Activated naive CD4-positive, alpha-beta T cell treated with anti-CD3 and anti-CD28 coated beads, Interleukin-2, amount 50 U/mL, for 16 hours (primary cell): ENCODE measurements around the gene CDC42EP1.
"Not testable (repeated sequence)": the region's sequence is repeated elsewhere in the genome, so short reads cannot be mapped to it uniquely, and the experiment has no call there.

Source experiments
- DNase-seq: peaks from one replicate; pipeline ENCODE4 v3.0.0-alpha.2; 2020

CDC42EP1 gene

DNA sequence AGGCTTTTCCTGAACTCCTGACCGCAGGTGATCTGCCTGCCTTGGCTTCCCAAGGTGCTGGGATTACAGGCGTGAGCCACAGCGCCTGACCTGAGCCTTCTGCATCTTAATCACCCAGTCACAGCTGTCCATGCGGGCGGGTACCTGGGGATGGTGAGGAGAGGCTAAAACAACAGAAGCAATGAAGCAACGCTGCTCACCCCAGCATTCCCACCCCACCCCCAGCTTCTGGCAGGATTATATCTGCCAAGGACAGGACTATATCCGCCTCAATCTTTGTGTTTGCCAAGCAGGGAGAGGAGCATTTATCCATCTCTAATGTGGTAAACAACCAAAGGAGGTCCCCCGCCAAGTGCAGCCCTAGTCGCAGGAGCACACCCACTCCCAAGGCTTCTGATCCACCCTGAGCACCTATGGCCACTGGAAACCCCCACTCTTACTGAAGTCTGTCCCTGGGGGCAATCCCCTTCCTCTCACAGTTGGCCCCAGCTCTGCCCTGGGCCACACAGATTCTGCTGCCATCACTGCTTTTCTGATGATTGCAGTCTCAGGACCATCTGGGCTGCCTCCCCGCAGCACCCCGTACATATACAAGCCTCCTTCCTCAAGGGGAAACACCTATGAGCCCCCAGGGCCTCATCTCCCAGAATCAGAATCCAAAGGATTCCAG is 28.4 kb downstream of the CDC42EP1 start:
- DNase-seq = no peak

DNA sequence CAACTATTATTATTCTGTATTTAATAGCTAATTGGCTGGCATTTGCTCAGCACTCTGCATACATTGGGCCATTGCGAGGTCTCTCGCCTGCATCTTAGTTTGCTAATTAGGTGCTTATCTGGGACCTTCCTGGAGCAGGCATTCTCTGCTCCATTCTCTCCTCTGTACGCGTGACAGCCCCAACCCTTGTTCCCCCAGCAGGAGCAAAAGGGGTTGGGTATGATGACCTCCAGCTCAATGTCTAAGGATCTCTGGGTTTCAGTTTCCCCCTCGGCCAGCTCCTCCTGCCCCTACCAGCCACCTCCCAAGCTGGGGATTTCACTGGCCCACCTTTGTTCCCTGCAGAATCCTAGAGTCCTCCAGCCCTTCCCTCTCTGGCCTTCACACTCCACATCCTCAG is 29.4 kb downstream of the CDC42EP1 start:
- DNase-seq = no peak

DNA sequence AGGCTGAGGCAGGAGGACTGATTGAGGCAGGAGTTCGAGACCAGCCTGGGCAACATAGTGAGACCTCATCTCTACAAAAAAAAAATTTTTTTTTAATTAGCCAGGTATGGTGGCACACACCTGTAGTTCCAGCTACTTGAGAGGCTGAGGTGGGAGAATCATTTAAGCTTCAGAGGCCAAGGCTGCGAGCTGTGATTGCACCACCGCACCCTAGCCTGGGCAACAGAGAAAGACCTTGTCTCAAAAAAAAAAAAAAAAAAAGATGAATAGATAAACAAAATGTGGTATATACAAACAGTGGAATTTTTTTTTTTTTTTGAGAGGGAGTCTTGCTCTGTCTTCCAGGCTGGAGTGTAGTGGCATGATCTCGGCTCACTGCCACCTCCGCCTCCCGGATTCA is 30.8 kb downstream of the CDC42EP1 start:
- not testable (repeated sequence) for DNase-seq

- DNase-seq = no peak
Measured at GRCh38 chr22:37591823-37592404, 31.6 kb downstream of the CDC42EP1 start.

DNA sequence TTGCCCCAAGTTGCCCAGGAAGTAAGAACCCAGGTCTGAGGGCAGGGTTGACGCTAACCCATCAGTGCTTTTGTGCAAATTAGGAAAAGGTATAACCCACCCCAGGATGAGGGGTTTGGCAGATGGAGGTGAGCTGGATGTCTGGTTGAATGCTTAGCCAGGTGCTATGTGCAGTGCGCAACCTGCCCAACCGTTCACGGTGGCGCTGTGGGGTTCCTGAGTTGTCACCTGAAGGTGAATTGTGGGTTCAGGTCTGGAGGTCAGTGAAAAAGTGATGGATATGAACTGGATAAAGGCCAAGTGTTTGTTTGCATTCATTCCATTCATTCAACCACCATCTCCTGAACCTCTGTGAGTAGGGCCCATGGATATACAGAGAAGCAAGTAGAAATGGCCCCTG is 34.0 kb downstream of the CDC42EP1 start:
- DNase-seq = no peak

DNA sequence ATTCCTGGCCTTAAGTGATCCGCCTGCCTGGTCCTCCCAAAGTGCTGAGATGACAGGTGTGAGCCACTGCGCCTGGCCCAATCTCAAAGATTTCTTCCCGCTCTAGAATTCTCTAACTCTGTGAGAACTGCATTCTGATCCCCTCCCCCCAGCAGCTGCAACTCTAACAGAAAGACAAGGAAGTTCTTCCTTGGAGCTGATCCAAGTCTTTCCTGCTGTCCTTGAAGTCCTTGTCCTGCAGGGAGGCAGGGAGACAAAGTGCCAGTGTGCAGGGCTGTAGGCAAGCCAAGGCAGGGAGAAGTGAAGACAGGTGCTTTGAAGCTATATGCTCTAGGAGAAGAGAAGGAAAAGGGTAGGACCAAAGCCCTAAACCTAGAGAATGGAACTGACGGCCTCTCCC is 38.9 kb downstream of the CDC42EP1 start:
- no peak for DNase-seq

- no peak for DNase-seq
Measured at GRCh38 chr22:37601203-37601539, 40.9 kb downstream of the CDC42EP1 start.

- no peak for DNase-seq
Measured at GRCh38 chr22:37601540-37602442, 41.5 kb downstream of the CDC42EP1 start.

- DNase-seq = not testable (repeated sequence)
Measured at GRCh38 chr22:37602546-37603277, 42.4 kb downstream of the CDC42EP1 start.

DNA sequence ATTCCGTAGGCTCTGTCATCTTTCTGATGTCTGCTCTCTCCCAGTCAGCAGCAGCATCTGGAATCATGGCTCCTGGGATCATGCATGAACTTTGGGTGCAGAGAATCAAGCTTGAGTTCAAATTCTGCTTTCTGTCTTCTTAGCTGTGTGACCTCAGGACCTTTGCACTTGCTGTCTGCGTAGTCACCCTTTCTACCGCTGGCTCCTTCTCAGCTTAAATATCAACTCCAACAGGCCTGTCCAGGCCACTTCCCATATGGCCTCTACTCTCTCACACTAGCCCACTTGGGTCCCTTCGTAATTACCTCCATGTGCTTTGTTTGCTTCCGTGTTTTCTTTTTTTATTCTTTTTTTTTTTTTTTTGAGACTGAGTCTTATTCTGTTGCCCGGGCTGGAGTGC is 43.8 kb downstream of the CDC42EP1 start:
- no peak for DNase-seq

GRCh38 chr22:37604875-37605274 is 44.6 kb downstream of the CDC42EP1 start:
- DNase-seq = peak; percentile 27

GRCh38 chr22:37607010-37607934 is 47.0 kb downstream of the CDC42EP1 start:
- peak; percentile 92 for DNase-seq

DNA sequence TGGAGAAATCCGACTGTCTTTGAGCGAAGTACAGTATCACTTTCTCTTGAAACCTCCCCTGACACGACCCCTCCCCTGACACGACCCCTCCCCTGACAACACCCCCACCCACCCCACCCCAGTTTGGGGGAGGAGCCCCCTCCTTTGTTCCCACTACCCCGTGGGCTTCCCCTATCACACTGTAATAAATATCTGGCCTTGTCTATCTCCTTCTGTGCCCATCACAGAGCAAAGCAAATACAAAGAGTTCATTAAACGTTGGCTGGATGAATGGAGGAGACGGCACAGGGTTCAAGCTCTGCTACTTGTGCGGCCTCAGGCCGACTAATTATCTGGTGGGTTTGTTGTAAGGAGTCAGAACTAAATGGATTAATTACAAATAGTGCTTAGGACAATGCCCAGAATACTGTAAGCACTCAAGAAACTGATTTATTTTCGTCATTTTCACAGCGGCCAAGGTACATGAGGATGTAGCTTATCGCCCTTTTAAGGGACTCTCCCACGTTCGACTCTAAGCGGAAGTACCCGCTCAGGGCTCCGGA is 47.7 kb downstream of the CDC42EP1 start:
- peak; percentile 26 for DNase-seq

- peak; percentile 94 for DNase-seq
Measured at GRCh38 chr22:37608477-37609239, 48.4 kb downstream of the CDC42EP1 start, which contains the start of gene GGA1. Gene GGA1, plus strand, starts transcription at chr22:37608834. Its CDS starts 27 bp downstream, at chr22:37608861.

DNA sequence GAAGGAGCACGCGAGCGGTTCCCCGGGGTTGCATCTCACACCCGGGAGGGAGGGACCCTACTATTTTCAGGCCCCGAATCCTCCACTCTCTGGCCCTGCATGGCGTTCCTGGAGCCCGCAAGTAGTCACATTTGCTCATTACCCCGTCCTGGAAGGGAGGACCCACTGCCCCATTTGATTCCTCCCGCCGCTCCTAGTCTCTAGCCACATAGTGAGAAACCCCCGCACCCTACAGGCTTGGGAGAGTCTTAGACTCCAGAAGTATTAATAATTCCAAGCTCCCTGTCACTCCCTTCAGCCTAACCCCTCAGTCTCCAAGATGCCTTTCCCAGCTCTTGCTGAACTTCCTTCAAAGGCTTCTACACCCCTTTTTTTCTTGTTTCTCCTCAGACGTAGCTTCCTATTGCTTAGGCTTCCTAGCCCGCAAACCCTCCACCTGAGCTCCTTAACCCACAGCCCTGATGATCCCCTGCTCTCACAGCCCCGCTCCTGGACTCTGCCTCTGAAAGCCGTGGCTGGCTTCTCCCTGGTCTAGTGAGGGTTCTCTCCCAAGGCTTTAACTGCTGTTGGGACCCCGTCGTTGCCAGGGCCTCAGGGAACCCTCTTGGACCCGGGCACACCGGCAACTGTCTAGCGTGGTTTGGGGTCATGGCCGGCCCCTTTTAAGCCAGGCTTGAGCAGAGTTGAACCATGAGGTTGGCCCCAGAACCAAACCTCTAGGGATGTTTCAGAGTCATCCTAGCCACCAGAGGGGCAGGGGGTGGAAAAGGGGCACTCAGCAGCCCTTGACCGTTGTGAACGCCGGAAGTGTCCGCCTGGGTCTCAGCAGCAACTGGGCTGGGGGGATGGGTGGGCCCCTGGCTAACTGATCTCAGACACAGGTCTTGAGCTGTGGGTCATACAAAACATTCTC is 49.2 kb downstream of the CDC42EP1 start:
- DNase-seq = no peak

DNA sequence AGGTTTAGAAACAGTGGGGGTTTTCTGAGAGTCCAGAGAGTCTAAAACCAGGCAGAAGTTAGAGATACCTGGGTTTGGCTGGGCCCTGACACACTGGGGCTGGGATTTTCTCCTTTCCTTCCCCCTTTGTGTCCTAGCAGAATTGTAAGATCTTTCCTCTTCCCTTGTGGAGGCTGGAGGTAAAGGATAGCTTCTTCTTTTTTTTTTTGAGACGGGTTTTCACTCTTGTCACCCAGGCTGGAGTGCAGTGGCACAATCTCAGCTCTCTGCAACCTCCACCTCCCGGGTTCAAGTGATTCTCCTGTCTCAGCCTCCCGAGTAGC is 49.8 kb downstream of the CDC42EP1 start:
- DNase-seq = not testable (repeated sequence)

DNA sequence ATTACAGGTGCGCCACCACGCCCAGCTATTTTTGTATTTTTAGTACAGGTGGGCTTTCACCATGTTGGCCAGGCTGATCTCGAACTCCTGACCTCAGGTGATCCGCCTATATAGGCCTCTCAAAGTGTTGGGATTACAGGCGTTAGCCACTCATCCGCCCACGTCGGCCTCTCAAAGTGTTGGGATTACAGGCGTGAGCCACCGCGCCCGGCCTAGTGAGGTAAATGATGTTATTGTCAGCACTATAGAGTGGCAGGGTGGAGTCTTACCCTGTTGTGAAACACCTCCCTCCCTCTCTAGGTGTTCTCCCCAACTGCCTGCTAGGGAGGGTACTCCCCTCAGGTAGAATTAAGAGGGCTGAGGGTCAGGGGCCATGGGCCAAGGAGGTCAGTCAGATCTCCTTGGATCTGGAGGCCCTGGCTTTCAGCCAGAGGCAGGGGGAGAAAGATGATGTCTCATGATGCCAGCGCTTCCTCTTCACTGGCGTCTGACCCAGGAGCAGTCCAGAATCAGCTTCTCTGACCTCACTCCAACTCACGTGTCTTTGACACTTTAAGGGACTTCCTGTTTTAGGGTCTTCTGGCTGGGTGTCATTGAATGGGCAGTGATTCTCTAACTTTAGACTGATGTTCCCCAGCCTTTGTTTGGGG is 50.3 kb downstream of the CDC42EP1 start:
- DNase-seq = no peak

DNA sequence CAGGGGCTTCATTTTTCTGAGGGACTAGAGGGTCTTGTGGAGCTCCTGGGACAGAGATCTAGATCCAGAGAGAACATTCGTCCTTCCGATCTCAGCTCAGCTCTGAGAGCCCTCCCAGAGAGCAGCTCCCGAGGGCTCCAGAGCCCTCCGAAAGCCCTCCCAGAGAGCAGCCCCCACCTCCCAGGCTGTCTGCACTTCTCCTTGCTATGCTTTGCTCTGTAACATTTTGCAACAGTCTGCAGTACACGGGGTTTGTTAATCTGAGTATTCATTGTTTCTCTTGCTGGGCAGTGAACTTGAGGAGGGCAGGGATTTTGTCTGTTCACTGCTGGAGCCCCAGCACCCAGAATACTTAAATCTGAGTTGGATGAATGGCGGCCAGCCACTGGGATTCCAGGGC is 50.9 kb downstream of the CDC42EP1 start:
- DNase-seq = no peak
